ENCODE data around the gene PPL.

Gene PPL

GRCh38 chr16:4859900-4860255, 77.1 kb downstream of the PPL start:
- DNase-seq = no peak

GRCh38 chr16:4859190-4859899, 77.6 kb downstream of the PPL start:
- DNase-seq = no peak

GRCh38 chr16:4855804-4856203, 81.1 kb downstream of the PPL start:
- DNase-seq = no peak

GRCh38 chr16:4855371-4855770, 81.6 kb downstream of the PPL start:
- no peak for DNase-seq

- DNase-seq = no peak
Measured at GRCh38 chr16:4852221-4852872, 84.6 kb downstream of the PPL start.

- no peak for DNase-seq
Measured at GRCh38 chr16:4850211-4850610, 86.7 kb downstream of the PPL start.

GRCh38 chr16:4847774-4848587, 89.0 kb downstream of the PPL start:
- peak in 4 of 5 experiments; percentile 5 to 57 (median 16) for DNase-seq

GRCh38 chr16:4846901-4847773, 89.8 kb downstream of the PPL start, which contains the start of the genes GLYR1 and UBN1:
Gene GLYR1 (minus strand): TSS chr16:4847288. CDS start chr16:4847265, 23 bp downstream.
Gene UBN1 (plus strand): TSS chr16:4847481. CDS start chr16:4852918, 5,437 bp downstream.
- peak; percentile 99 to 100 (median 99) for DNase-seq

- peak in 4 of 5 experiments; percentile 2 to 45 (median 10) for DNase-seq
Measured at GRCh38 chr16:4846503-4846900, 90.4 kb downstream of the PPL start.

- no peak for DNase-seq
Measured at GRCh38 chr16:4840984-4841383, 96.0 kb downstream of the PPL start.

GRCh38 chr16:4839942-4840341, 97.0 kb downstream of the PPL start:
- no peak for DNase-seq

- no peak for DNase-seq
Measured at GRCh38 chr16:4837733-4838501, 99.0 kb downstream of the PPL start.

GRCh38 chr16:4836727-4837126, 100.2 kb downstream of the PPL start:
- DNase-seq = no peak

- DNase-seq = peak in 1 of 5 experiments; percentile 43
Measured at GRCh38 chr16:4833584-4833983, 103.4 kb downstream of the PPL start.

- DNase-seq = no peak
Measured at GRCh38 chr16:4832698-4833343, 104.1 kb downstream of the PPL start.

All from T-helper 2 cell (primary cell).